HG02938 (cell line): ENCODE measurements around the gene IGFN1.
A peak's percentile ranks its signal among the peaks of the same experiment; 100 is the strongest.

Experiments used
- ATAC-seq: cut with Tn5 transposase; IDR thresholded peaks from one replicate; pipeline ENCODE4 v1.9.1; 2021; ENCODE audit warnings: mild to moderate bottlenecking, moderate library complexity; ENCODE audit not compliant: unreplicated experiment

IGFN1 gene

GRCh38 chr1:201190624-201191051 lies at the start of gene IGFN1:
Gene IGFN1 (plus strand): TSS chr1:201190824. CDS start chr1:201193294, 2,470 bp downstream.
- no peak for ATAC-seq

GRCh38 chr1:201140941-201141260 lies 49.7 kb upstream of the IGFN1 start:
- ATAC-seq, result no peak

DNA sequence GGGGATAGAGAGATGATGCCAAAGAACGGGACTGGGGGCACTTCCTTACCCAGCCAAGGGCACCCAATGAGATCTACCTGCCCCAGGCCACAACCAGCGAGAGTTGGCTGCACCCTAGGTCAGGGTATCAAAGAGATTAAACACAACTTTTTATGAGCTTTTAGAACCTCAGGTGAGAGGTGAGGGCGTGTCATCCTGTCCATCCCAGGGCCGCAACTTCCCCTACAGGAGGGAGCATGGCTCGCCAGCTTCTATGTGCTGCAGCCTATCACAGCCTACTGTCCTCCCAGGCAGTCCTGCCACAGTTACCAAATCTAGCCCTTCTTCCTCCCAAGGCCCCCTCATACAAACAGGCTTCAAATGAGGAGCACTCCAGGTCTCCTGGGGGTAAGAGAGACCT lies 49.2 kb upstream of the IGFN1 start:
- ATAC-seq, result no peak

DNA sequence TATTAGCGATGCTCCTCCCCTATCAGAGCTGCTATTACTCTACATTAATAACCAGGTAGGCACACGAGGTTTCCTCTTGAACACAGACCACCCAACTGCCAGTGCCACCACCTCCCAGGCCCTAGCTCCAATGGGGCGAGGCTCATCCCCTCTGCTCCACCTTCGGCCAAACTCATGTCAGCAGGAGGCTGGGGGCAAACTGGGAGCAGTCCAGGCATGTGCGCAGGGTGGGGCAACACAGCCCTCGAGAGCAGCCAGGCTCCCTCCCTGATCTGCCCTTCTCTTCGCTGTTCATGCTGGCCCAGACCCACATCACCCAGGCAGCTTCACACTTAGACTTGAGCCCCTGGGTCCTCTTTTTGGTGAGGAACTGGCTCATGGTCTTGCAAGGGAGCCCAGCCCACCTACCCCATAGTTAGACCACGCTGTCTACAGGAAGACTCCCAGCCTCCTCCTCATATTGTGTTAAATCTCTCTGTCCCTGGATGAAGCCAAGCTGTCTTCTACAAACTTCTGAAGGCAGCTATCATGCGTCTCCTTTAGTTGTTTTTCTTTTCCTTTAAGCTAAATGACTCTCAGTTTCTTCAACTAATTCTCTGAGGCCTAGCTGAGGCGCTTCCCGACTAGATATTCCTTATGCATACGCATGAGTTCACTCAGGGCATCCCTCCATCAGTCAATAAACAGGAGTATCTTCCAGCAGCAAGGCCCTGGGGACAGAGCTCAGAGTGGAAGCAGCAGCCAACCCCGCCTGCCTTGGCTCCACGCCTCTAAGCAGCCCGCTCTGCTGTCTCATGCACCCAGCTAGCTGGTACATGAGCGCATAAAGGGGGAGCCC lies 48.4 kb upstream of the IGFN1 start:
- ATAC-seq, result no peak

DNA sequence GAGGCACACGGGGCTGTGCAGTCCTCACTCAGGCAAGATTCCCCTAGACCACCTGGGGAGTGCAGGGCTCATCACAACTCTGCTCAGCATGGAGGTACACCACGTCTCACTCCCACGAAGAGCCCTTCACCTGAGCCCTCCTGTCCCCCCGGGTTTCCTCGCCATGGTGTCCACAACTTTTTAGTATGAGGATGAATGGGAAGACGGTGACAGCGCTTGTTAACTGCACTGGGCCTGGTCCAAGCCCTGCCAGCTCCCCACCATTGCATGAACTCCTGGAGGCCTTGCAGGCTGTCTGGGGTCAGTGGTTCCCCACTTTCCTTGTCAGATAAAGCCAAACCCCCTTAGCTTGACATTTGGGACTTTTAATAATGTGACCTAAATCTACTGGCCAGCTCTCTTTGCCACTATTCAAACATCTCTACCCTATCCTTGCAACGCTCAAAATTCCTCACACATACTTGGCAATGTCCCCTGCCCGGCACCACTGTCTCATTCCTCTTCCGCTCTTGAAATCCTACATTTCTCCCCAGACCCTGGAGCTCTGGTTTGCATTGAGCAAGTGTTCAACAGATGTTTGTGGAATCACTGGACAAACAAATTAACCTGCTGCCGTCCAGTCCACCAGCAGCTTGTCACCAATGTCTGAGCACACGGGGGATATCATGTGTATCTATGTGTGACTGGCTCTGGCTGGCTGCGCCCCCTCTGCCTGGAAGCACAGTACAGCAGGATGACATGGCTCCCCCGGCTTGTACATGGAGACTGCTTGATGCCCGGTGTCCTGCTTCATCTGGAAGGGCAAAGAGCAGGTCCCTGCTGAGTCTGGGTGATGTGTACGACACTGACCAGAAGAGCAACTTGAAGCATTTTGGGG lies 47.5 kb upstream of the IGFN1 start:
- no peak for ATAC-seq

GRCh38 chr1:201143726-201144635 lies 46.6 kb upstream of the IGFN1 start:
- ATAC-seq, result no peak

GRCh38 chr1:201144701-201145100 lies 45.9 kb upstream of the IGFN1 start:
- ATAC-seq, result no peak

DNA sequence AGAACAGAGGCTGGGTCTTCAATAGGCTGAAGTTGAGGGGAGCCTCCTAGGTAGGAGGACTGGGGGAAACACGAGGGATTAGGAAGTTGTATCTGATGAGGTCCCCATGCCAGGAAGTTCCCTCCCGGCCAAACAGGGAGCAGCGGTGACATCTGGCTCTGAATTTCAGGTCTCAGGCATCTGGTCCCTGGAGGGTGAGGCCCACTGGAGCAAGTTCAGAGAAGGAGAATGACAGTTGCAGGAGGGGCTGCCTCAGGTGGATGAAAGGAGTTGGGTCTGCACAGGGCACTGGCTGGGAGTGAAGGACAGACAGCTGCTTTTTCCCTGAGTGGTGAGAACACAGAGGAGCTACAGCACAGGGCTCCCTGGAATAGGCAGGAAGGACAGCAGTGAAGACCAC lies 45.5 kb upstream of the IGFN1 start:
- no peak for ATAC-seq

- no peak for ATAC-seq
Measured at GRCh38 chr1:201145816-201146215, 44.8 kb upstream of the IGFN1 start.

GRCh38 chr1:201146626-201147390 lies 43.8 kb upstream of the IGFN1 start:
- ATAC-seq, result no peak

GRCh38 chr1:201147396-201148015 lies 43.1 kb upstream of the IGFN1 start:
- no peak for ATAC-seq

- no peak for ATAC-seq
Measured at GRCh38 chr1:201149400-201149799, 41.2 kb upstream of the IGFN1 start.

DNA sequence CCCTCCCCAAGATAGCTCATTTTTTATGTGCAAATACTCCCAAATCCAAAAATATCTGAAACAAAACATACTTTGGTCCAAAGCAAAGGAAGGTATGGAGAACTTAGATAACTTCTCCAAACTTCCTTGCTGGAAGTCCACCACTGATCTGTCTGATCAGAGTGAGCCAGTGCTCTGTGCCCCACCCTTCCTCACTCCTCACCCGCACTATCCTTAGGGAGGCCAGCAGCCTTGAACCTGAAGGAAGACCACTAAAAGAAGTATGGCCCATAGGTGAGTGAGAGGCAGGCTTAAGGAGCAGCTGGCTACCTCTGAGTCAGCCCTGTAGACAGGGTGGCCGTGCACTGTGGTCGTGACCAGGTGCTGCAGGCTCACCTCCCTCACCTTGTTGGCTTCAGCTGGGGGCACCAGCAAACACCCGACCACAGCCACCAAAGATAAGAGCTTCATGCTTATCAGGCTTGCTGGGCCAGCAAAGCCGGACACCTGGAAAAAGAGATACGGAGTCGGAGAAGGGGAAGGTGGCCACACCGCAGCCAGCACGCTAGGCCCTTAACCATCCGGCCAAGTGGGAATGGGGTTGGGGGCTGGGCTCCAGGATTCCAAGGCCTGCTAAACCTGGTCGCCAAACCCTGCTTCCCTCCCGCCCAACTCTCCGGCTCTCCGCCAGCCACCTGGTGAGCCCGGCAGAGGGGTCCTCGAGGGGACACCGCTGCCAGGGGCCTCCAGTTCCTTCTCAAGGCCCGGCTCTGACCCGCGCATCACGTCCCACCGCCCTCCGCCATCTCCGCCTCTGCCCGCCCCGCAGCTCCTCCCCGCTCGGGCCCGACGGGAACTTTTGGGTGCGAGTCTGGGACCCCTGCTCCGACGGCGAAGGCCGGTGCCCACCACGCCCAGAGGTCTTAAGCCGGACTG lies 36.9 kb upstream of the IGFN1 start:
- ATAC-seq, result peak; percentile 72

- ATAC-seq, result peak; percentile 99
Measured at GRCh38 chr1:201154389-201155165, 36.0 kb upstream of the IGFN1 start, which contains the start of gene TMEM9. Gene TMEM9 (minus strand): TSS chr1:201154474. CDS start chr1:201153923, 551 bp downstream.

DNA sequence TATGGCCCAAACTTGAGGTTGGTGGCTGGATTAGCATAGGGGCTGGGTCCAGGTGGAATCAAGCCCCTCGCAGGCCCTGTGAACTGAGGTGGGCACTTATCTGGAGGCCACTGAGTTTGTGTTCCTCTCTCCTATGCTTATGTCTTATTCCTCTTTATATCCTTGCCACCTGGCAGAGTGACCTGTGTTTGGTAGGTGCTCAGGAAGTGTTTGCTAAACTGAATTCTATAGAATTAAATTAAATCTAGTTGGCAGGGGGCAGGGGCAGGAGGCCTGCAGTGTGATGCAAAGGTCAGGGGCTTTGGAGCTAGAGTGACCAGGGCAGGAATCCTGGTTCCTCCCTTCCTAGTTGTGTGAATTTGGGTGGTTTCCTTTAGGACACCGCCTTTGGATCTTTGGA lies 35.3 kb upstream of the IGFN1 start:
- no peak for ATAC-seq

DNA sequence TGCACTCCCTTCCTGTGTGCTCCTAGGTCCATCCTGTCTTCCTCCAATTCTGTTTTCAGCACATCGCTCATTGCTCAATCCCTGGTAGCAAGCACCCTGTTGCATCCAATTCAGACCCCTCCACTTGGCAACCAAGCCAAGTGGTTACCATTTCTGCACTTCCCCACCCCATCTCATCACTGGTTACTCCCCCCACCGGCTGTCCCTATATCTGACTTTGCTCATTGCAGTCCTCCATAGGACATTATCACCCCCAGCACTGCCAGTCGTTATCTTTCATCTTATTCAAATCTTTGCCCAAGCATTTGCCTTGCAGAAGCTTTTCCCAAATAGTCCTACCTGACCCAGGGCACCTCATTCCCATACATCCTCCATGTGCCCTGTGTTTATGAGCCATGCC lies 34.3 kb upstream of the IGFN1 start:
- ATAC-seq, result no peak

- ATAC-seq, result no peak
Measured at GRCh38 chr1:201156819-201157218, 33.8 kb upstream of the IGFN1 start.

- no peak for ATAC-seq
Measured at GRCh38 chr1:201157949-201158348, 32.7 kb upstream of the IGFN1 start.
